Measurements from ENCODE around the gene LIN7C. TPM values are rescaled to one million over a fixed set of nuclear protein-coding genes. Genes with fewer than 3 reads are reported as not detected.

LIN7C gene
- polyA plus RNA-seq, 1 experiment: 22.8 TPM

- DNase-seq (ENCODE audit: low read depth, low spot score): no peak
- ChIA-PET POLR2A (no interaction called here), CTCF (no interaction called here)
- no peak for TF ChIP-seq CTCF (IDR thresholded peaks at IDR 0.05; ENCODE audit: low read depth, low read length)
- H3K27me3 ChIP-seq (ENCODE audit: control insufficient read depth, insufficient read depth, low read length): no peaks in the 10 kb centered on the region
- no peak overlapping the region for H3K27ac ChIP-seq (ENCODE audit: low read depth, low read length)
- H3K9me3 ChIP-seq (ENCODE audit: control insufficient read depth, insufficient read depth, low read length): no peaks in the 10 kb centered on the region
- H3K4me3 ChIP-seq (ENCODE audit: low read depth, low read length): no peak overlapping the region
Measured at GRCh38 chr11:27535103-27535502, 28.5 kb upstream of the LIN7C start.

GRCh38 chr11:27532652-27533325 lies 26.2 kb upstream of the LIN7C start:
- H3K9me3 ChIP-seq (ENCODE audit: control insufficient read depth, insufficient read depth, low read length): no peaks in the 10 kb centered on the region
- TF ChIP-seq CTCF (IDR thresholded peaks at IDR 0.05; ENCODE audit: low read depth, low read length): no peak
- no peak overlapping the region for H3K4me3 ChIP-seq (ENCODE audit: low read depth, low read length)
- CTCF ChIA-PET: no interaction called here
- DNase-seq (ENCODE audit: low read depth, low spot score): no peak
- H3K27ac ChIP-seq (ENCODE audit: low read depth, low read length): no peak overlapping the region
- no peaks in the 10 kb centered on the region for H3K27me3 ChIP-seq (ENCODE audit: control insufficient read depth, insufficient read depth, low read length)
- POLR2A ChIA-PET: no interaction called here

GRCh38 chr11:27528712-27529111 lies 22.1 kb upstream of the LIN7C start:
- no peaks in the 10 kb centered on the region for H3K9me3 ChIP-seq (ENCODE audit: control insufficient read depth, insufficient read depth, low read length)
- POLR2A ChIA-PET: no interaction called here
- TF ChIP-seq CTCF (IDR thresholded peaks at IDR 0.05; ENCODE audit: low read depth, low read length): no peak
- CTCF ChIA-PET: interaction anchor here (0.5 to 2.9 kb wide), 3 partner anchors 29 to 1815 kb away, joined by 3 to 9 read pairs (median 3); no protein-coding TSS in a partner anchor
- no peaks in the 10 kb centered on the region for H3K27me3 ChIP-seq (ENCODE audit: control insufficient read depth, insufficient read depth, low read length)
- no peak for DNase-seq (ENCODE audit: low read depth, low spot score)
- no peak overlapping the region for H3K4me3 ChIP-seq (ENCODE audit: low read depth, low read length)
- H3K27ac ChIP-seq (ENCODE audit: low read depth, low read length): no peak overlapping the region

GRCh38 chr11:27526535-27526934 lies 20.0 kb upstream of the LIN7C start:
- Histone ChIP-seq H3K27ac (ENCODE audit: low read depth, low read length) (no peak overlapping the region), H3K4me3 (ENCODE audit: low read depth, low read length) (no peak overlapping the region), H3K27me3 (ENCODE audit: control insufficient read depth, insufficient read depth, low read length) (no peaks in the 10 kb centered on the region), H3K9me3 (ENCODE audit: control insufficient read depth, insufficient read depth, low read length) (no peaks in the 10 kb centered on the region)
- no peak for DNase-seq (ENCODE audit: low read depth, low spot score)
- CTCF ChIA-PET: interaction anchor here (2.9 kb wide), 1 partner anchor 27 kb away, joined by 9 read pairs; no protein-coding TSS in a partner anchor
- POLR2A ChIA-PET: no interaction called here
- TF ChIP-seq CTCF (IDR thresholded peaks at IDR 0.05; ENCODE audit: low read depth, low read length): no peak

- POLR2A ChIA-PET: no interaction called here
Measured at GRCh38 chr11:27525824-27526516, 19.4 kb upstream of the LIN7C start.

More at GRCh38 chr11:27525824-27526516, 19.4 kb upstream of the LIN7C start:
- H3K27me3 ChIP-seq (ENCODE audit: control insufficient read depth, insufficient read depth, low read length): no peaks in the 10 kb centered on the region
- H3K9me3 ChIP-seq (ENCODE audit: control insufficient read depth, insufficient read depth, low read length): no peaks in the 10 kb centered on the region
- H3K4me3 ChIP-seq (ENCODE audit: low read depth, low read length): no peak overlapping the region
- H3K27ac ChIP-seq (ENCODE audit: low read depth, low read length): no peak overlapping the region
- DNase-seq (ENCODE audit: low read depth, low spot score): no peak
- CTCF ChIA-PET: interaction anchor here (2.9 kb wide), 1 partner anchor 27 kb away, joined by 9 read pairs; no protein-coding TSS in a partner anchor
- TF ChIP-seq CTCF (IDR thresholded peaks at IDR 0.05; ENCODE audit: low read depth, low read length): no peak
